NT2/D1 (cell line): ENCODE measurements around the gene RNU1-3.
"Not testable (repeated sequence)": the region's sequence is repeated elsewhere in the genome, so short reads cannot be mapped to it uniquely, and the experiment has no call there.

Experiments
- SUZ12 ChIP-seq: IDR thresholded peaks from 2 replicates; pipeline ENCODE4 v1.6.1; 2011; ENCODE audit not compliant: insufficient read length, insufficient read depth; ENCODE audit errors: extremely low read depth
- ZNF274 ChIP-seq: IDR thresholded peaks from 2 replicates; pipeline ENCODE4 v1.6.1; 2011; ENCODE audit warnings: mild to moderate bottlenecking, low read depth, low read length

DNA sequence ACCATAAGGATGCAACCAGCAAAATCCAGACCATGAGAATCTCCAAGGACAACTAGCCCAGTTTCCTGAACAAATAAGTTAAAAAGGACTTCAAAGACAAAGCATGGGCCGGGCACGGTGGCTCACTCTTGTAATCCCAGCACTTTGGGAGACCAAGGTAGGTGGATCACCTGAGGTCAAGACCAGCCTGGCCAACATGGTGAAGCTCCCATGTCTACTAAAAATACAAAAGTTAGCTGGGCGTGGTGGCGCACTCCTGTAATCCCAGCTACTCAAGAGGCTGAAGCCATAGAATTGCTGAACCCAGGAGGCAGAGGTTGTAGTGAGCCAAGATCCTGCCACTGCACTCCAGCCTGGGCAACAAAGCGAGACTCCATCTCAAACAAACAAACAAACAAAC lies 30.8 kb downstream of the RNU1-3 start:
- not testable (repeated sequence) for TF ChIP-seq ZNF274, SUZ12
